ENCODE measurements around the gene EMC7. TPM values are rescaled to one million over a fixed set of nuclear protein-coding genes. Genes with fewer than 3 reads are reported as not detected.

The EMC7 gene
- total and polyA plus RNA-seq, 2 donors (not counting 1 experiment from before 2014, with no cell fraction given), result 18.4 to 29.9 TPM

- Histone ChIP-seq H3K4me2 (replicated peaks; ENCODE audit: low read depth, low read length, poor library complexity, severe bottlenecking) (peak overlapping the region; percentile 89), H3K27me3 (replicated peaks in 1 of 4; ENCODE audit: control extremely low read depth in 1 of 4, control insufficient read depth in 3 of 4, insufficient read depth in 4 of 4, low read length in 3 of 4) (no peaks in the 10 kb centered on the region), H3K4me3 (ENCODE audit: control extremely low read depth in 1 of 5, extremely low read depth in 1 of 5, insufficient read depth in 1 of 5, low read depth in 2 of 5, low read length in 4 of 5) (peak overlapping the region; percentile 63 to 98 (median 66)), H3K36me3 (replicated peaks in 1 of 2; ENCODE audit: control extremely low read depth in 1 of 2, control insufficient read depth in 1 of 2, extremely low read depth in 1 of 2, insufficient read depth in 2 of 2, low read length in 1 of 2) (no peaks in the 10 kb centered on the region), H3K9me3 (ENCODE audit: control extremely low read depth in 1 of 3, control insufficient read depth in 2 of 3, insufficient read depth in 1 of 3, low read length in 2 of 3) (no peaks in the 10 kb centered on the region), H4K20me1 (ENCODE audit: control insufficient read depth, insufficient read depth, low read length, poor library complexity, severe bottlenecking) (no peaks in the 10 kb centered on the region), H3K4me1 (ENCODE audit: control insufficient read depth in 2 of 2, insufficient read depth in 2 of 2, low read length in 2 of 2) (peaks cover 14 to 15% of the 10 kb centered on the region in 2 donors), H3K79me2 (ENCODE audit: control insufficient read depth, insufficient read depth, low read length) (peaks cover 10% of the 10 kb centered on the region), H3K27ac (ENCODE audit: low read length in 2 of 2) (peak overlapping the region; percentile 49 to 78), H2AFZ (ENCODE audit: insufficient read depth, low read depth, low read length, poor library complexity, severe bottlenecking) (peak overlapping the region; percentile 90), H3K9ac (ENCODE audit: low read length) (peak overlapping the region; percentile 92)
- ChIA-PET POLR2A (interaction anchor here (0.5 to 1.7 kb wide), 3 partner anchors 54 to 931 kb away, joined by 3 to 4 read pairs (median 3); partner anchors contain the start of genes AQR, EMC7 and PGBD4), CTCF (interaction anchor here (1.0 to 1.6 kb wide), 2 partner anchors 172 to 331 kb away, joined by 3 to 4 read pairs; partner anchors contain the start of gene KATNBL1)
- intact Hi-C loops (cut with micrococcal nuclease), result loop anchor here (1.0 to 5.0 kb wide), 7 partner anchors 24 to 950 kb away; partner anchors contain the start of genes GOLGA8B, KATNBL1, LPCAT4 and PGBD4
- no peaks in the 10 kb centered on the region for H3K27me3 Mint-ChIP-seq
- ATAC-seq (ENCODE audit: low read depth) (peak; percentile 78), DNase-seq (peak; percentile 89)
- no peak for TF ChIP-seq EZH2 (IDR thresholded peaks at IDR 0.05; ENCODE audit: borderline replicate concordance, insufficient read depth, low read depth, low read length, poor library complexity, severe bottlenecking)
- TF ChIP-seq CTCF (IDR thresholded peaks at IDR 0.05), result no peak
- peaks cover 18% of the 10 kb centered on the region for H3K4me1 Mint-ChIP-seq
- whole genome bisulfite sequencing (ENCODE audit: insufficient coverage), result under 1% methylated on average over 69 of the region's 70 CpGs
- peak overlapping the region; percentile 96 for H3K27ac Mint-ChIP-seq
- H3K4me3 Mint-ChIP-seq, result peak overlapping the region; percentile 97
- H3K9me3 Mint-ChIP-seq (ENCODE audit: insufficient read depth), result no peaks in the 10 kb centered on the region
Observed at GRCh38 chr15:34038023-34038870, 63.4 kb downstream of the EMC7 start.

Other genes with a start within 250 kb of the EMC7 start
- gene CHRM5, start 133.4 kb downstream of the EMC7 start, total RNA-seq, result not detected in 2 replicates
- not detected in 2 replicates for gene CHRM5, start 133.4 kb downstream of the EMC7 start, polyA plus RNA-seq
- gene AVEN, start 62.7 kb downstream of the EMC7 start, total RNA-seq, result 6.8 and 8.2 TPM in 2 replicates
- gene AVEN, start 62.7 kb downstream of the EMC7 start, polyA plus RNA-seq, result 1.8 and 2.9 TPM in 2 replicates
- 5.2 and 5.6 TPM in 2 replicates for gene PGBD4, start 221 bp upstream of the EMC7 start, total RNA-seq
- 2.5 and 4.9 TPM in 2 replicates for gene PGBD4, start 221 bp upstream of the EMC7 start, polyA plus RNA-seq
- 54.8 and 57.8 TPM in 2 replicates for gene KATNBL1, start 108.2 kb upstream of the EMC7 start, total RNA-seq
- gene KATNBL1, start 108.2 kb upstream of the EMC7 start, polyA plus RNA-seq, result 22.1 and 35.8 TPM in 2 replicates
- gene EMC4, start 123.2 kb upstream of the EMC7 start, total RNA-seq, result 60.7 and 63.1 TPM in 2 replicates
- 49.1 and 52.3 TPM in 2 replicates for gene EMC4, start 123.2 kb upstream of the EMC7 start, polyA plus RNA-seq
- 141 and 156 TPM in 2 replicates for gene SLC12A6, start 235.9 kb upstream of the EMC7 start, total RNA-seq
- gene SLC12A6, start 235.9 kb upstream of the EMC7 start, polyA plus RNA-seq, result 75.8 and 85.2 TPM in 2 replicates
- 65.6 and 68.2 TPM in 2 replicates for gene NOP10, start 241.3 kb upstream of the EMC7 start, total RNA-seq
- 72.6 and 133 TPM in 2 replicates for gene NOP10, start 241.3 kb upstream of the EMC7 start, polyA plus RNA-seq
- not detected in 2 replicates for gene NUTM1, start 241.5 kb upstream of the EMC7 start, total RNA-seq
- not detected in 2 replicates for gene NUTM1, start 241.5 kb upstream of the EMC7 start, polyA plus RNA-seq

Measured in B cell (primary cell).